AG04450 (cell line): ENCODE data around the gene PHYH. TPM values are rescaled to one million over a fixed set of nuclear protein-coding genes. Genes with fewer than 3 reads are reported as not detected.
"Not testable (repeated sequence)": the region's sequence is repeated elsewhere in the genome, so short reads cannot be mapped to it uniquely, and the experiment has no call there.

ENCODE experiments used
- CTCF ChIA-PET: fragments of 300-600, 350-600 bp; formaldehyde crosslinking; extraction: SDS; loops from one replicate; lab custom pipeline; 2022; ENCODE audit warnings: antibody characterized with exemption, inconsistent platforms; lab: Charles Lee
- POLR2A ChIA-PET: fragments of 350-600 bp; formaldehyde crosslinking; extraction: SDS; loops from one replicate; lab custom pipeline; 2021; ENCODE audit warnings: antibody characterized with exemption, inconsistent platforms; lab: Yijun Ruan, JAX
- DNase-seq: peaks from one replicate; pipeline ENCODE4 v3.0.0-alpha.2; 2011; ENCODE audit warnings: low read depth, low spot score
- H3K27ac ChIP-seq: one replicate; pipeline ENCODE4 v1.5.1; 2012; ENCODE audit warnings: low read depth, low read length, control low read depth
- H3K27me3 ChIP-seq: one replicate; pipeline ENCODE4 v1.6.0; 2012; ENCODE audit warnings: low read length; ENCODE audit not compliant: control insufficient read depth, insufficient read depth
- H3K4me3 ChIP-seq: 2 replicates; pipeline ENCODE4 v1.5.1; 2011; ENCODE audit warnings: mild to moderate bottlenecking, low read depth, low read length, control low read depth
- H3K9me3 ChIP-seq: 2 replicates; pipeline ENCODE4 v1.5.1; 2012; ENCODE audit warnings: low read length; ENCODE audit not compliant: control insufficient read depth, insufficient read depth
- polyA plus RNA-seq: library from polyadenylated mRNA; depleted of rRNA; stranded (reverse); fragments of >200 nt; gene quantifications from 2 replicates; pipeline ENCODE4 v1.2.3, GENCODE V29; 2011
- TF ChIP-seq, protein P1 (sequence below): IDR thresholded peaks from 2 replicates; pipeline ENCODE4 v1.5.1; 2011; ENCODE audit warnings: low read depth, low read length, control low read depth, inconsistent platforms

PHYH gene
- polyA plus RNA-seq, 1 experiment: 16.7 TPM

DNA sequence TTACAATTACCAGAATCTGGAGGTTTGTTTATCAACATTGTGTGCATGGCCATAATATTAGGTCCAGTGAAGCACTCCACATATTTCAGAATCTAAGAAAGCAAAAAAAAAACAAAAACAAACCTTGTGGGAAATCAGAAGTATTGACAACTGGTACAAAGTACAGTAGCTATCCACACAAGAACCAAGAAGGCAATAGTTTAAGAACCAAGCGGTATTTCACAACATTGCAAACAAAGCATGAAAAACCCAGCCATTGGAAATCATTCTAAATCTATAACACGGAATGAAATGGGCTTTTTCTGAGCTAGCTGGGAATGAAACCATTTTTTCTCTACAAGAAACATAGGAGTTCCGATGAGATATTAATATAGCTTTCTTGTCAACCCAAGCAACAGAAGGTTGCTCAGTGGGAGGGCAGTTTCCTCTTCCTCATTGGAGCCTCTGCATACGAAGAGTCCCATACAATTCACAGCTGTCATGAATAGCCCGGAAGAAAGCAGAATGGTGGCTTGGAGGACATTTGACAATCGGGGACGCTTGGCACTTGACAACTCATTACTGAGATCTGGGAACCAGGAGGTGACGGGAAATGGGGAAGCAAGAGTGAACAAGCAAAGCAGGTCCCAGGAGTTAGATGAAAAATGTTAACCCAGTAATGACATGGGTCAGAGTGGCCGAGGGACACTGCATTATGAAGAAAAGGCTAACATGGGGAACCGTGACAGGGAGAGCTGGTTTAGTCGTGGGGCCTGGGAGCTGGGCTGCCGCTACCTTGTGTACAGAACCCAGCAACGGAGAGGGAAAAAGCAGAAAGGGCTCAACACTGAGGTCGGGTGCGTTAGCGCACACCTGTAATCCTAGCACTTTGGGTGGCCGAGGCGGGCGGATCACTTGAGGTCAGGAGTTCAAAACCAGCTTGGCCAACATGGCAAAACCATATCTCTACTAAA, 7.8 kb downstream of the PHYH start:
- H3K9me3 ChIP-seq: no peaks in the 10 kb centered on the region
- TF ChIP-seq, protein P1, sequence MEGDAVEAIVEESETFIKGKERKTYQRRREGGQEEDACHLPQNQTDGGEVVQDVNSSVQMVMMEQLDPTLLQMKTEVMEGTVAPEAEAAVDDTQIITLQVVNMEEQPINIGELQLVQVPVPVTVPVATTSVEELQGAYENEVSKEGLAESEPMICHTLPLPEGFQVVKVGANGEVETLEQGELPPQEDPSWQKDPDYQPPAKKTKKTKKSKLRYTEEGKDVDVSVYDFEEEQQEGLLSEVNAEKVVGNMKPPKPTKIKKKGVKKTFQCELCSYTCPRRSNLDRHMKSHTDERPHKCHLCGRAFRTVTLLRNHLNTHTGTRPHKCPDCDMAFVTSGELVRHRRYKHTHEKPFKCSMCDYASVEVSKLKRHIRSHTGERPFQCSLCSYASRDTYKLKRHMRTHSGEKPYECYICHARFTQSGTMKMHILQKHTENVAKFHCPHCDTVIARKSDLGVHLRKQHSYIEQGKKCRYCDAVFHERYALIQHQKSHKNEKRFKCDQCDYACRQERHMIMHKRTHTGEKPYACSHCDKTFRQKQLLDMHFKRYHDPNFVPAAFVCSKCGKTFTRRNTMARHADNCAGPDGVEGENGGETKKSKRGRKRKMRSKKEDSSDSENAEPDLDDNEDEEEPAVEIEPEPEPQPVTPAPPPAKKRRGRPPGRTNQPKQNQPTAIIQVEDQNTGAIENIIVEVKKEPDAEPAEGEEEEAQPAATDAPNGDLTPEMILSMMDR: no peak
- H3K27ac ChIP-seq: no peak overlapping the region
- ChIA-PET CTCF (interaction anchor here (0.8 to 1.7 kb wide), 3 partner anchors 8 to 85 kb away, joined by 3 to 9 read pairs (median 4); partner anchors contain the start of gene PHYH), POLR2A (no interaction called here)
- H3K4me3 ChIP-seq: no peak overlapping the region
- no peak for DNase-seq
- H3K27me3 ChIP-seq: no peaks in the 10 kb centered on the region

DNA sequence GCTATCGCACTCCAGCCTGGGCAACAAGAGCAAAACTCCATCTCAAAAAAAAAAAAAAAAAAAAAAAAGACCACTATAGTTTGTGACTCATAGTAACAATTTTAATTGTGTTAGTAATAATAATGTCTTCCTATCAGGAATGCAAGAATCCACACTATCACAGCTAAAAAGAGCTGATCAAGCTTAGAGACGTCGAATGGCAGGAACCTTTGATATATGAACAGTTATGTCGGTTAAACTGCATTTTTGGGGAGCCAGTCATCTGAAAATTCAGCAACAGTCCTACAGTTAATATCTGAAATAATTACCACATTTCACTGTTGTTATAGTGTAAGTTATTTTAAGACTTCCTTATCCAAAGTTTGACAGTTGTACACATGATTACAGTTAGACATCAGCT, 8.8 kb downstream of the PHYH start:
- TF ChIP-seq, protein P1: no peak
- POLR2A ChIA-PET: interaction anchor here (0.5 kb wide), 1 partner anchor 17 kb away, joined by 3 read pairs; no protein-coding TSS in a partner anchor
- Histone ChIP-seq H3K27me3 (no peaks in the 10 kb centered on the region), H3K27ac (no peak overlapping the region), H3K4me3 (no peak overlapping the region), H3K9me3 (no peaks in the 10 kb centered on the region)
- CTCF ChIA-PET: interaction anchor here (0.8 to 1.7 kb wide), 3 partner anchors 9 to 84 kb away, joined by 3 to 9 read pairs (median 4); partner anchors contain the start of gene PHYH
- DNase-seq: no peak

DNA sequence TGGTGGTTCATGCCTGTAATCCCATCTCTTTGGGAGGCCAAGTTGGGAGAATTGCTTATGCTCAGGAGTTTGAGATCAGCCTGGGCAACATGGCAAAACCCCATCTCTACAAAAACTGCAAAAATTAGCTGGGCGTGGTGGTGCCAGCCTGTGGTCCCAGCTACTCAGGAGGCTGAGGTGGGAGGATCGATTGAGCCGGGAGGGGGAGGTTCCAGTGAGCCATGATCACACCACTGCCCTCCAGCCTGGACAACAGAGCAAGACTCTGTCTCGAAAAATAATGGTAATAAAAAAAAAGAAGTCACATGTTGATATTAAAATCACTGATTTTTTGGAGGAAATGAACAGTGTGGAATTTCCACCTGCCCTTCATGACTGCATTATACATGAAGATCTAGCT, 15.8 kb downstream of the PHYH start:
- ChIA-PET CTCF (interaction anchor here (1.3 kb wide), 1 partner anchor 78 kb away, joined by 5 read pairs; no protein-coding TSS in a partner anchor), POLR2A (no interaction called here)
- DNase-seq: no peak
- Histone ChIP-seq H3K9me3 (no peaks in the 10 kb centered on the region), H3K27ac (no peak overlapping the region), H3K27me3 (no peaks in the 10 kb centered on the region), H3K4me3 (no peak overlapping the region)
- TF ChIP-seq, protein P1: no peak

DNA sequence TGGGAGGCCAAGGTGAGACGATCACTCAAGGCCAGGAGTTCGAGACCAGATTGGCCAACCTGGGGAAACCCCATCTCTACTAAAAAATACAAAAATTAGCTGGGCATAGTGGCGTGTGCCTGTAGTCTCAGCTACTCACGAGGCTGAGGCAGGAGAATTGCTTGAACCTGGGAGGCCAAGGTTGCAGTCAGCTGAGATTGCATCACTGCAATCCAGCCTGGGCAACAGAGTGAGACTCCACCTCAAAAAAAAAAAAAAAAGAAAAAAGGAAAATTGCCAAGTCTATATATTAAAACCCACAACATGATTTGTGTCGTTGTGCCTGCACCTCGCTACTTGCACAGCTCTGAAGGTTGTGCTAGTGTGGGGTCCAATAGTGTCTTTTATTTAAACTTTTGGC, 17.5 kb downstream of the PHYH start:
- H3K4me3 ChIP-seq: not testable (repeated sequence)
- ChIA-PET CTCF (interaction anchor here (0.7 kb wide), 2 partner anchors 9 to 111 kb away, joined by 4 to 6 read pairs; no protein-coding TSS in a partner anchor), POLR2A (interaction anchor here (0.7 kb wide), 1 partner anchor 15 kb away, joined by 3 read pairs; no protein-coding TSS in a partner anchor)

DNA sequence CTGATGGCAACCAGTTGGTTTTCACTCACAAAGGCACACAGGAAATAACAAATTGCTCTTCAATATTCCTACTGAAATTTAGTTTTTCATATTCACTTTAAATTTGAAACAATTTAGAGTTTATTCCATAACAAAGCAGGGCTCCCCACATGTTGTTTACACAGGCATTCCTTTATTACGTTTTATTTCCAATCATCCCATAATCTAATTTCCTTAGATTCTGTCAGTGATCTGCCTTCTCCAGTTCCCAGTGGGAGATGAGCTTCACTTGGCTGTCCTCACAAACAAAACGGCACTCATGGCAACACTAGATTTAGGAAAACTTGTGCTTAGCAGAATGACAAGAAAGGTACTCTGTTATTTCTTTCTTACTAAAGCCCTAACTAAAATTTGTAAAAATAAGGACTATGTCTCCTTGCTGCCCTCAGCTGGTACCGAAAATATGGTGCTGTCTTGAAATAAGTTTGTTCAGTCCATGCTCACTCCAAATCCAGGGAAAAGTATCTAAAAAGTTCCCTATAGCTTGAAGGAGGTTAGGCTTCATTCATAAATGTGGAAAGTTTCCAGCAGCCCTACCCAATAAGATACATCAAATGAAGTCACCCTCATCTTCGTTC, 23.0 kb downstream of the PHYH start:
- H3K27me3 ChIP-seq: no peaks in the 10 kb centered on the region
- no peak for DNase-seq
- ChIA-PET CTCF (interaction anchor here (0.7 to 3.1 kb wide), 7 partner anchors 9 to 749 kb away, joined by 3 to 12 read pairs (median 3); partner anchors contain the start of gene MCM10), POLR2A (no interaction called here)
- H3K4me3 ChIP-seq: no peak overlapping the region
- TF ChIP-seq, protein P1: peak; percentile 31
- no peaks in the 10 kb centered on the region for H3K9me3 ChIP-seq
- no peak overlapping the region for H3K27ac ChIP-seq

More for the DNA sequence above, 17.5 kb downstream of the PHYH start:
- H3K27me3 ChIP-seq, DNase-seq, H3K27ac ChIP-seq, H3K9me3 ChIP-seq: not testable (repeated sequence)

DNA sequence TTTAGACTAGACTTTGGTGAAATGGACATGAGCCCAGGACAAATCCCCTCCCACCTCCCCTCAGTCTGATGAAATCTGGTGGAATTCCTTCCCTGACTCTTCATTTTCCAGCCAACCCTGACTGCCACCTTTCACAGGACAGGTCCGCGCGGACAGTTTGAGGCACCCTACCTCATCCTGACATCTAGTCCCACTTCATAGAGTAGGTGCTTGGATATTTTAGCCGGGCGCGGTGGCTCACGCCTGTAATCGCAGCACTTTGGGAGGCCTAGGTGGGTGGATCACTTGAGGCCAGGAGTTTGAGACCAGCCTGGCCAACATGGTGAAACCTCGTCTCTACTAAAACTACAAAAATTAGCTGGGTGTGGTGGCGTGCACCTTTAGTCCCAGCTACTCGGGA, 23.7 kb downstream of the PHYH start:
- POLR2A ChIA-PET: not testable (repeated sequence)

More for the DNA sequence above, 23.7 kb downstream of the PHYH start:
- not testable (repeated sequence) for H3K9me3 ChIP-seq, H3K27me3 ChIP-seq, H3K4me3 ChIP-seq, H3K27ac ChIP-seq, DNase-seq
- CTCF ChIA-PET: interaction anchor here (0.8 to 3.1 kb wide), 5 partner anchors 8 to 115 kb away, joined by 3 to 12 read pairs (median 9); partner anchors contain the start of gene MCM10
